ENCODE data around the gene REX1BD. TPM values are rescaled to one million over a fixed set of nuclear protein-coding genes. Genes with fewer than 3 reads are reported as not detected.
"Not testable (repeated sequence)": the region's sequence is repeated elsewhere in the genome, so short reads cannot be mapped to it uniquely, and the experiment has no call there.

REX1BD gene
- total RNA-seq, 1 donor from 2014 or later = 79.3 TPM

DNA sequence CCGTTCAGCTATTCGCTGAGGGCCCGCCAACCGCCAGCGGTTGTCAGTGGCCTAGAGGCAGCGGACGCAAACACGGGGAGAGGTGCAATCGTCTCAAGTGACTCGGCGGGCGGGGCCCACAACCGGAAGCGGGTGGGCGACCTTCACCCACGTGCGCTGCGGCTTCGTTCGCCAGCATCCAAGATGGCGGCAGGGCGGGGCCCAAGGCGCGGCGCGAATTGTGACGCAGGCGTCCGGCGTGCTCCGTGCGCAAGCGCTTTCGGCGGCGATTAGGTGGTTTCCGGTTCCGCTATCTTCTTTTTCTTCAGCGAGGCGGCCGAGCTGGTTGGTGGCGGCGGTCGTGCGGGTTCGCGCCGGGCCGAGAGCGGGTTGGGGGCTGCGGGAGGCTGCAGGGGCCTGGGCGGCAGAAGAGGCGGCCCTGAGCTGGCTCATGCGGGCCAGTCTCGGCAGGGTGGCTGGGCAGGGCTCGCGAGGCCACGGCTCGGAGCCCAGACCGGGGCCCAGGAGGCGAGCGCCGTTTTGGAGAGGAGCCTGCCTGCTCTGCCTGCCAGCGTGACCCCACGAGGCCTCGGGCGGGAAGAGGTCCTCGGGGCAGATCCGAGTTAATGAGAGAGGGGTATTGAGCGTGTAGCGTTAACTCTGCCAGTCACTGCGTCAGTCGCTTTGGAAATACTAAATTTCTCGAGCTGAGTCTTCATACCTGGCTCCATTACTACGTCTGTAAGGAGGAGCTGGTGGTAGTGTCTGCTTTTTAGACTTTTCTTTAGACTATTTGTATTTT, 16.8 kb upstream of the REX1BD start, which contains the start of gene UBA52:
Gene UBA52, plus strand, starts transcription at position 294 of the 781 bp plus-strand sequence. CDS start 1,444 bp downstream, outside the sequence.
- DNase-seq (ENCODE audit: missing footprints) = peak; percentile 98
- intact Hi-C loops (cut with DNase I) = loop anchor here (1.0 to 5.0 kb wide), 3 partner anchors 49 to 348 kb away; partner anchors contain the start of genes COPE, DDX49 and ELL
- ATAC-seq = peak; percentile 96

DNA sequence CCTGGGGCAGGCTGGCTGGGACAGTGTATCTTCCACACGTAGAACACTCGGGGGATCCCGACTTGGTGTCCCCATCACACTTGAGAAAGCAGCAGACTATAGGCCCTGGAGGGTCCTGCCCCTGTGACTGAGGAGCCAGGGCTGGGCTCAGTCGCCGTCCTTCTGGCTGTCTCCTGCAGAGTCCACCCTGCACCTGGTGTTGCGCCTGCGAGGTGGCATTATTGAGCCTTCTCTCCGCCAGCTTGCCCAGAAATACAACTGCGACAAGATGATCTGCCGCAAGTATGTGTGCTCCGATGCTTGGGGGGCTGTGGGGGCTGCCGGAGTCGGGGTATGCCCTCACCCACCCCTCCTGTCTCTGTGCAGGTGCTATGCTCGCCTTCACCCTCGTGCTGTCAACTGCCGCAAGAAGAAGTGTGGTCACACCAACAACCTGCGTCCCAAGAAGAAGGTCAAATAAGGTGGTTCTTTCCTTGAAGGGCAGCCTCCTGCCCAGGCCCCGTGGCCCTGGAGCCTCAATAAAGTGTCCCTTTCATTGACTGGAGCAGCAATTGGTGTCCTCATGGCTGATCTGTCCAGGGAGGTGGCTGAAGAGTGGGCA, 13.8 kb upstream of the REX1BD start:
- intact Hi-C loops (cut with DNase I) = loop anchor here (5.0 kb wide), 2 partner anchors 52 to 112 kb away; partner anchors contain the start of gene ELL
- ATAC-seq (no peak), DNase-seq (ENCODE audit: missing footprints) (no peak)

DNA sequence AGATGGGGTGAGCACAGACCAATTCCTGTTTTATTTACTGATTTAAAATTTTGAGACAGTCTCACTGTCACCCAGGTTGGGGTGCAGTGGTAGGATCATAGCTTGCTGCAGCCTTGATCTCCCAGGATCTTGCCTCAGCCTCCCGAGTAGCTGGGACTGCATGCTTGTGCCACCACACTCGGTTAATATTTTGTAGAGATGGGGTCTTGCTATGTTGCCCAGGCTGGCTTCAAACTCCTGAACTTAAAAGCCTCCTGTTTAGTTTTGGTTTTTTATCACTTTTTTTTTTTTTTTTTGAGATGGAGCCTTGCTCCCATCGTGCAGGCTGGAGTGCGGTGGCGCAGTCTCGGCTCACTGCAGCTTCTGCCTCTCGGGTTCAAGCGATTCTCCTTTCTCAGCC, 12.2 kb upstream of the REX1BD start:
- intact Hi-C loops (cut with DNase I) = no loop called here
- DNase-seq (ENCODE audit: missing footprints) (no peak), ATAC-seq (no peak)

DNA sequence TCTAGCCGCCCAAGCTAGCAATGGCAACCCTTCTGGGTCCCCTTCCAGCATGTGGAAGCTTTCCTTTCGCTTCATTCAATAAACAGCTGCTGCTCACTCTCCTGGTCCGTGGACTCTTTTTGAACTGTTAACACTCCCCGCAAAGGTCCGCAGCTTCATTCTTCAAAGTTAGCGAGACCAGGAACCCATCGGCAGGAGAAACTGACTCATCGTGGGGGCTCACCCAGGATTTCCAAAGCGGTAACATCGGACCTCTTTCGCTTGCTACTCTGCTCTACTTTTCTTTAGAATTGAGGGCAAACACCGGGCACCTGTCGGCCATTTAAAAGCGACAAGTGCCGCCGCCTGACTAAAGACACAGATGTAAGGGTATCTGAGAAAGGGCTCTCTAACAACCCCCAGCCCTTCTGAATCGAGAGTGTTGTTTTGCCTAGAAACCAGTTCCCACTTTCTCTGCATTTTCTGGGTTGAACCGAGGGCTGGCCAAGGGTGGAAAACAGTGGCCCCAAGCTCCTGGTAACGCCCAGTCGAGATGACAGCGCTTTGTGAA, 11.2 kb upstream of the REX1BD start:
- ATAC-seq (no peak), DNase-seq (ENCODE audit: missing footprints) (no peak)
- intact Hi-C loops (cut with DNase I) = no loop called here

DNA sequence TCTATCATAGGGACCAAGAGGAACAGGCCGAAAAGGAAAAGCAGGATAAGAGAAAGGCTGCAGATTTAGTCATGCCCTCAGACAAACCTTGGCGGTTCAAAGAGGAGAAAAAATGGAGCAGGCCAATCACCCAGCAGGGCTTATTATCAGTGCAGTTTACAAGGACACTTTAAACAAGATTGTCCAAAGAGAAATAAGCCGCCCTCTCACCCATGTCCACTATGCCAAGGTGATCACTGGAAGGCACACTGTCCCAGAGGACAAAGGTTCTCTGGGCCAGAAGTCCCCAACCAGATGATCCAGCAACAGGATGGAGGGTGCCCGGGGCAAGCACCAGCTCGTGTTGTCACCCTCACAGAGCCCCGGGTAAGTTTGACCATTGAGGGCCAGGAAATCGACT, 8.3 kb upstream of the REX1BD start:
- DNase-seq (ENCODE audit: missing footprints) (no peak), ATAC-seq (no peak)
- intact Hi-C loops (cut with DNase I) = no loop called here

DNA sequence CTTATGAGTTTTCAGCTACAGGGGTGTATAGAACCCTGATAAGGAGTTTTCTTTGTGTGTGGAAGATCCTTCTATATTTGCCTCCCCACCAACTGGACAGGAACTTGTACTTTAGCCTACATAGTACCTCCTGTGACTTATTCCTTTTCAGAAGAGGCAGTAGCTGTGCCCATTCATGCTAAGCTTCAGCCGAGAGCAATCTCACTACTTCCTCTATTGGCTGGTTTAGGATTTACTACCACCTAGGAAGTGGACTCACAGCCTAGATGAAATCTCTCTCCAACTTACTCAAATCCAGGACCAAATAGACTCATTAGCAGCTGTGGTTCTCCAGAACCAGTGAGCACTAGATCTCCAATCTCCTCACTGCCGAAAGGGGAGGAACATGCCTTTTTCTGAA, 2.3 kb upstream of the REX1BD start:
- no peak for ATAC-seq
- intact Hi-C loops (cut with DNase I) = no loop called here
- DNase-seq (ENCODE audit: missing footprints) = no peak

DNA sequence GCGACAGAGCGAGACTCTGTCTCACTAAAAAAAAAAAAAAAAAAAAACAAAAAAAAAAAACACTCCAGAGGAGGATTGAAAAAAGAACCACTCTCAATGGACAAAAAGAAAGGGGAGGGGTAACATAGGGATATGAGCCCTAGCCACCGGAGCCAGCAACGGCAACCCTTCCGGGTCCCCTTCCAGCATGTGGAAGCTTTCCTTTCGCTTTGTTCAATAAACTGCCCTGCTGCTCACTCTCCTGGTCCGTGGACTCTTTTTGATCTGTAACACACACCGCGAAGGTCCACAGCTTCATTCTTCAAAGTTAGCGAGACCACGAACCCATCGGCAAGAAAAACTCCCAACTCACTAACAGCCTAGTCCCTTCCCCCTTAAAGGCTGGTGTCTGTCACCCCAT, 1.0 kb upstream of the REX1BD start:
- DNase-seq (ENCODE audit: missing footprints) (no peak), ATAC-seq (no peak)
- intact Hi-C loops (cut with DNase I) = no loop called here

DNA sequence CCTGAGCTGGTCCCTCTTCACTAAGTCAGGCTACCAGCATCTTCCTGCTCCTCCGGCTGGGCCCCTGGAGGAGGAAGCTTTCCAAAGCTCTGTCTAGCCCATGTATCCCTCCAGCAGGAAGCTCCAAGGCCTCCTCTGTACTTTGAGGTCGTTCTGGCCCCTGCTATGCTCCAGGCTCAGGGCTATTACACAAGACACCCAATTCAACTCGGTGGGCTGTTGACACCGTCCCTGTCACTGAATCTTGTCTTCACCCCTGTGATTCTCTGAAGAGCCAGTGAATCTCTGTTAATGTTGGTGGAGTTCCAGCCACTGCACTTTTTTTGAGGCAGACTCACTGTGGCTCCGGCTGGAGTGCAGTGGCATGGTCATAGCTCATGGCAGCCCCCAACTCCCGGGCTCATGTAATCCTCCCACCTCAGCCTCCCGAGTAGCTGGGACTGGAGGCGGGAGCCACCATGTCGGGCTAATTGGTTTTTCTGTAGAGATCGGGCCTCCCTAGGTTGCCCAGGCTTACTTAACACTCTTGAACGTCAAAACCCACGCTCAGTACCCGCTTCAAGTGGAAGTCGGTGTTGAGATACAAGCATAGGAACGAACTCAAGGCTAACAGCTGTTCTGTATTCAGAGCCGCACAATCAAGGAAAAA, 512 bp upstream of the REX1BD start:
- intact Hi-C loops (cut with DNase I) = no loop called here

DNA sequence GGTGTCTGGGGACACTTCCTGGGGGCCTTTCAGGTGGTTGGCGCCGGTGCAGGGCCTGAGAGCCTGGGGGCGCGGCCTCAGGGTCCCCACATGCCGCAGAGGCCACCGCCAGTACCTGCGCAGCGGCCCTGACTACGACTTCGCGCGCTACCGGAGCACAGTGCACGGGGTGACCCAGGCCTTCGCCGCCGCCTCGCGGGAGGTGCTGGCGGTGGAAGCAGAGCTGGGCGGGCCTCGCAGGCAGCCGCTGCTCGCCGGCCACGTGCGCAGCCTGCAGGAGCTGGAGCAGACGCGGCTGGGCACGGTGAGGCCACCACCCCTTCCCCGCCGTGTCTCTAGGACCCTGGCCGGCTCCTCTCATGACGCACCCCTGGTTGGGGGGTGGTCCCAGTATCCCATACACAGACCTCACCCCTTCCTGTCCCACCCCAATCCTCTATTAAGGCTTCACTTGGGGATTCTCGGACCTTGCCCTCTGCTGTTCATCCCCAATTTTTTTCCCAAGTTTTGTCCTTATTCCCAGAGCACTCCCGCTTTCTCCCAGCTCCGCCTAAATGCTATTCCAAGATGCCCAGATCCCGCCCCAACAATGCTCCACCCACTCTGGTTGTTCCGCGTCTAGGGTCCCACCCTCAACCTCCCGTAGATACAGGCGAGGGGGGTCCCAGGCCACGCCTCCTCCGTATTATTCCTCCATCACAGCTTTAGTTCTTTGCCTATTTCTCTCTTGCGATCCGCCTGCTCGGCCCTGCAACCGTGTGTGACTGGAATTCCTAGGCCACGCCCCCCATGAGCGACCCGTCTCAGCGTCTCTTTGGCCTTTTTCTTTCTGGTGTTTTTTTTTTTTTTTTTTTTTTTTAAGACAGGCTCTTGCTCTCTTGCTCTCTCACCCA, 1.0 kb downstream of the REX1BD start:
- DNase-seq (ENCODE audit: missing footprints) (peak; percentile 87), ATAC-seq (peak; percentile 59)
- intact Hi-C loops (cut with DNase I) = loop anchor here (5.0 kb wide), 1 partner anchor 83 kb away; no protein-coding TSS in a partner anchor

More for the DNA sequence above, 512 bp upstream of the REX1BD start:
- no peak for DNase-seq (ENCODE audit: missing footprints)
- ATAC-seq = peak; percentile 1

DNA sequence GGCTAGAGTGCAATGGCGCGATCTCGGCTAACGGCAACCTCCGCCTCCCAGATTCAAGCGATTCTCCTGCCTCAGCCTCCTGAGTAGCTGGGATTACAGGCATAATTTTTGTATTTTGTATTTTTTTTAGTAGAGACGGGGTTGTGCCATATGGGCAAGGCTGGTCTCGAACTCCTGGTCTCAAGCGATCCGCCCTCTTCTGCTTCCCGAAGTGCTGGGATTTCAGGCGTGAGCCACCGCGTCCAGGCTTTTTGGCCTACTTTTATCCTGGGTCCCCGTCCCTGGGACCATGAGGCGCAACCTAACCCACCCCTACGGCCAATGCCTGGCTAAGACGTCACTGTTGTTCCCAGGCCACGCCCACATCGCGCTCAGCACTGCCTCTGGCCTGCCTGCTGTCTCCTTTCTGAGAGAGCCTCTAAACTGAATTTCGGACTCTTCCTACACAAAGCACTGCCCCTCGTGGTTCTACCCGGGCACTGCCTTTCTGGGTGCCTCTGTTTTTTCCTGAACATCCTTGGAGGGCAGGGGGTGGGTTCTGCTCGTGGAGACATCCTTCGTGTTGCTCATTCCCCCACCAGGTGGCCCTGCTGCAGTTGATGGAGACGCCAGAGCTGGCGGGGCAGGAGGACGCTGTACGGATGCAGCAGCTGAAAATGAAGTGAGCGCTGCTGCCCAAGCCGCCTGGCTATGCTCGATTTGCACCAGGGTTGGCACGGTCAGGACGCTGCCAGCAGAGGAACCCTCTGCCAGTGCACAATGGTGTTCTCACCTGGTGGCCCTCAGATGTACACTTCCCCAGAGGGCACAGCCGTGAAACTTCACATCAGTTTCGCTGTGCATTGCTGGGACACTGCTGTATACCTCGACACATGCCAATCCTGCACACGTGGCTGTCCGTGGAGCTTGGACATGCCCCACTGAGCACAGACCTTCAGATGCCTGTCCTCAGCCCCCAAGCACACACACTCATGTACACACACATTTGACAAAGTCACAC, 2.0 kb downstream of the REX1BD start:
- intact Hi-C loops (cut with DNase I) = loop anchor here (5.0 kb wide), 1 partner anchor 82 kb away; no protein-coding TSS in a partner anchor
- DNase-seq (ENCODE audit: missing footprints) = no peak
- ATAC-seq = no peak

DNA sequence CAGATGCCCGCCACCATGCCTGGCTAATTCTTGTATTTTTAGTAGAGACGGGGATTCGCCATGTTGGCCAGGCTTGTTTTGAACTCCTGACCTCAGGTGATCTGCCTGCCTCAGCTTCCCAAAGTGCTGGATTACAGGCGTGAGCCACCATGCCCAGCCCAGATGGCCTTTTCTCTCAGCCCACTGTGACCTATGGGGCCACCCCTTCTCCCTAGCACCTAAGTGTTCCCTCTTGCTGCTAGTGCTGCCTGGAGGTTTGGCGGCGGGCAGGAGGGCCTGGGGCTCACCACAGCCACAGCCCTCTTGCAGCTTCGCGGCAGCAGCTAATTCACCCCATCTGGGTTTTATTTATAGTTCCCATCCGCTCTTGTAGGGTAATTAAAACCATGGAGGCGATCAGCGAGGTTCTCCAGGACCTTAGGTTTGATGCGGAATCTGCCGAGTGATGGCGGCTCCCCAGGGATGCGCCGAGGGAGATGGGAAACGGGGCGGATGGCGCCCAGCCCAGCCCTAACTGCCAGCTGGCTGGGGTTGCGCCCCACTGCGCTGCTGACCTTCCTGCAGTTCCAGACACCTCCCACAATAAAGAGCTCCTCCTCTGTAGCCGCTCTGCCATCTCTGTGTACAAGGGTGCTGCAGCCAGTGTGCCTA, 3.3 kb downstream of the REX1BD start:
- intact Hi-C loops (cut with DNase I) = loop anchor here (5.0 kb wide), 1 partner anchor 80 kb away; no protein-coding TSS in a partner anchor
- ATAC-seq (no peak), DNase-seq (ENCODE audit: missing footprints) (no peak)

DNA sequence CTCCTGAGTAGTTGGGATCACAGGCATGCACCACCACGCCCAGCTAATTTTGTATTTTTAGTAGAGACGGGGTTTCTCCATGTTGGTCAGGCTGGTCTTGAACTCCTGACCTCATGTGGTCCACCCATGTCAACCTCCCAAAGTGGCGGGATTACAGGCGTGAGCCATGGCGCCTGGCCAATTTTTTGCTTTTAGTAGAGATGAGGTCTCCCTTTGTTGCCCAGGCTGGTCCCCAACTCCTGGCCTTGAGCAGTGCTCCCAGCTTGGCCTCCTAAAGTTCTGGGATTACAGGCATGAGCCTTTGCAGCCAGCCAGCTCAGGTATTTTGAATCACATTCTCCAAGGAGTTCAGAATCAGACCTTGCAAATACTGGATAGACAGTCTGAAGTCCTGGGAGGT, 4.1 kb downstream of the REX1BD start:
- DNase-seq (ENCODE audit: missing footprints) = not testable (repeated sequence)
- intact Hi-C loops (cut with DNase I) = loop anchor here (5.0 kb wide), 1 partner anchor 80 kb away; no protein-coding TSS in a partner anchor

DNA sequence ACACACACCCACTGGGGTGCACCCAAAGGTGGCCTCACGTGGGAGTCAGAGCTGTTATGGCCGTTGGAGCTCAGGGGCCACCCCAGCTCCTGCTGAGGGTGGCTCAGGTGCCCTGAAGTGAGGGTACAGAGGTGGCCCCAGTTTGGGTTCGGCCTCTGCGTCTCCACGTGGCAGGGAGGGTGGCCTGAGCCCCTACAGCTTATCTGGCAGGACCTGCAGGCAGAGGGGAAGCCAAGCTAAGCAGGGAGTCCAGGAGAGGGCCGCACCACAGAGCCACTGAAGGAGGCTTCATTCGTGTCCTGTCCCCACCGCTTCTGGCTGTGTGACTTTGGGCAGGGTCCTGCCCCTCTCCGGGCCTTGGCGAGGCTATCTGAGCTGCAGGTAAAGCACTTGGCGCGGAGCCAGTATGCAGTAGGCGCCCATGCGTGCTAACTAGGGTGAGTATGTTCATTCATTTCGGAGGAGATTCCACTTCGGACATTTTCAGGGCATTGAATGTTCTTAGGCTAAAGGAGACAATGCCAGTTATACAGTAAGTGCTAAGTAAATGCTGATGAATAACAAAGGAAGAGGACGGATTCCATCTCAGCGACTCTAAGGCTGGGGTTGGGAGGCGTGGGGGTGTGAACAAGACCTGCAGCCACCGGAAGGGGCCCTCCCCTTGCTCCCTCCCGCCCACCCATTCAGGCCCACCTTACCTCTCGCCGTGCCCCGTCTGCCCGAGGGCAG, 4.9 kb downstream of the REX1BD start:
- intact Hi-C loops (cut with DNase I) = loop anchor here (2.0 to 5.0 kb wide), 2 partner anchors 79 to 253 kb away; no protein-coding TSS in a partner anchor
- ATAC-seq (no peak), DNase-seq (ENCODE audit: missing footprints) (peak; percentile 69)

More for the DNA sequence above, 4.1 kb downstream of the REX1BD start:
- ATAC-seq = not testable (repeated sequence)

DNA sequence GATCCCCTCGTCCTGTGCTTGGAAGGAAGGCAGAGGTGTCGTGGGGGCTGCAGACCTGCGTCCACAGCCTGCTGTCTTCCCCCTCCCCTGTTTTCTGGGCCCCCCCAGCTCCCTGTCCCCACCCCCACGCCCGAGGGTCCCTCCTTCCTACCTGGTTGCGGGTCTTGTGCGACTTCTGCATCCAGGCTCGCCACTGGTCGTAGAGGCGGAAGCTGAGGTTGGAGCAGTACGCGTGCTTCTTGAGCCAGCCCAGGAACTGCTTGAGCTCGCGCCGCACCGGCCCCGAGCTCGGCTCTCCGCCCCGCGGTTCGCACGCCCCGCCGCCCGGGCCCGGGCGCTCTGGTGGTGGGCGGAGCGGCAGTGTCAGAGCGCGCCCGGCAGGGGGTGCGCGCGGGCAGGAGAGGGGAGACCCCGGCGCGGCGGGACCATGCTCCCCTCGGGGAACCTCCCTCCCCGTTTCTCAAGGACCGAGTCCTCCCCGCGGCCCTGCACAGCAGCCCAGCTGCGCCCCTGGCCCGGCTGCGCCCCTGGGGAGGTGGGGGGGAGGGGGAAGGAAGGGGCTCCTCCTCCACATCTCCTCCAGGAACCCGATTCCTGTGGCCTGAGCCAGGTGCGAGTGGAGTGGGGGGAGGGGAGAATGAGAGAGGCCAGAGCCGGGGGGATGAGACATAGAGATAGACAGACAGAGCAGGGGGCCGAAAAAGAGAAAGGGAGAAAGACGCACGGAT, 5.7 kb downstream of the REX1BD start:
- DNase-seq (ENCODE audit: missing footprints) (peak; percentile 87), ATAC-seq (peak; percentile 75)
- intact Hi-C loops (cut with DNase I) = loop anchor here (2.0 to 5.0 kb wide), 2 partner anchors 78 to 253 kb away; no protein-coding TSS in a partner anchor

DNA sequence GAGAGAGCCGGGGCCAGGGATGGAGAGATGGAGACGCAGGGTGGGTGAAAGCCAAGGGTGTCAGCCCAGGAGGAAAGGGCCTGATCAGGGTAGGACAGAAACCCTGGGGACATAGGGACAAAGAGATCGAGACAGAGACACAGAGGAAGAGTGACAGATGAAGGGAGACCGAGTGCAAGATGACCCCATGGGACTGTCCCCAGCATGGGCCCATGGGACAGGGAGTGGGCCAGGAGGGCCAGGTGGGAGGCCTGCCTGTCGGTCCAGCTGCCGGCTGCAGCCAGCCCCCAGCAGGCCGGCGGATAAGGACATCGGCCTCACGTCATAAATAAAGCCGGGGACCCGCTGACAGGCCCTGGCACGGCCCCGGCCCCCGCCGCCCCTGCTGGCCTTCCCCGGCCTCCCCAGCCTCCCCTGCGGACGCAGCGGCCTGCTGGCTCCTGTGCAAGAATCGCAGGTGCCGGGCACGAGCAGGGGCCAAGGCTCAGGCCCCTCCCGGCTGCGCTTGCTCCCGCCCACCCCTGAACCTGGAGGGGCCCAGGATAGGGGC, 6.3 kb downstream of the REX1BD start:
- peak; percentile 66 for DNase-seq (ENCODE audit: missing footprints)
- peak; percentile 32 for ATAC-seq
- intact Hi-C loops (cut with DNase I) = loop anchor here (2.0 to 5.0 kb wide), 2 partner anchors 77 to 252 kb away; no protein-coding TSS in a partner anchor
